NCI-H748 (cell line): ENCODE measurements around the gene POLR2M.

Experiments used
- DNase-seq: peaks from one replicate; lab custom pipeline; 2025; ENCODE audit not compliant: unreplicated experiment; lab: John Stamatoyannopoulos, UW

Gene POLR2M

DNA sequence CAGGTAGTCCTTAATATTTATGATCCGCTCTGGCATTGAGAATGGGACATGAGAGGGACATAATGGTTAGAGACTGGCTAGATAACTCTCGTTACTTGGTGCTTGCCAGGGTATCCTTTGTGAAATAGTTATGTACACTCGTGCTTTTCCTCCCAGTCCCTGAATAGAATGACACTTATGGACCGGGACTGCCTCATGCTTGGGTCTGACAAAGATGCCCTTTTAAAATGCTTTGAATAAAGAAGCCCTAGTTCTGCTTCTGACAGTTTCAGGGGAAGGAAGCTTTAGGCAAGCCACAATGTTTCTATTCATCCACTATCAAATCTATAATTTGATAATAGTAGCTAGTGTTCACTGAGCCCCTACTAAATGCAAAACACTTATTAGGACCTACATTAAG, 29.4 kb downstream of the POLR2M start:
- no peak for DNase-seq

DNA sequence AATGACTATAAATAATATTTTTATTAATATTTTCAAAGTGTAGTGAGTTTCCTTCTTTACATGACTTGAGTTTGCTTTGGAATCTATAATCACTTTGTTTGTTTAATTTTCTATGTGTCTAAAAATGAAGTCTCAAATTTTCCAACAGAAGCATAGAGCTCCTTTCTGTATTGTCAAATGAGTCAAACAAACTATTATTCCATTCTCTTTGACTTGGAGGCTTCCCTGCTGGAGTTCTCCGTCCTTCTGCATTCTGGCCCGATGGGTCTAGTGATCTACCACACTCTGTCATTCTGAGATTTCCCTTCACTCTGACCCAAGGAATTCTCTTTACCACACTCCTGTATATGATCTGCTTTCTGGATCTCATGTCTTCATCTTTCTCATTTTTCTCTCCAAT, 30.1 kb downstream of the POLR2M start:
- DNase-seq = no peak

DNA sequence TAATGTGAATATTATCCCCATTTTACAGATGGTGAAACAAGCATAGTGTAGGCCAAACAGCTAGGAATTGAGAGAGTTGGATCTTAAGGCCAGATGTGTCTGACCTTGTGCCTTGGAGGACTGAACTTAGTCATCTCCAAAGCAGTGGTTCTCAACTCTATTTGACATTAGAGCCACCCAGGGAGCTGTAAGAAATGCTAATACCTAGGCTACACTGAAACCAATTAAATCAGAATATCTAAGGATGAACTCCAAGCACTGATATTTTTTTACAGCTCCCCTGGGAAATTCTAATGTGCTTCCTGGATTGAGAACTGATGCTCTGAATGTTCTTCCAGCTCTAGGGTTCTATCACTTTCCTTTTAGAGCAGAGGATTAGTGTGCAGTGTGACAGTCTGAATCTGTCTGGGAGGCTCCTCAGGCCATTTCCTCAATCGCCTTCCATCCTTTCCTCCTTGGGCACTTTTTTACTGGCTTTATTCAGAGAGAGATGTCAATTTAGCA, 32.3 kb downstream of the POLR2M start:
- DNase-seq = no peak

DNA sequence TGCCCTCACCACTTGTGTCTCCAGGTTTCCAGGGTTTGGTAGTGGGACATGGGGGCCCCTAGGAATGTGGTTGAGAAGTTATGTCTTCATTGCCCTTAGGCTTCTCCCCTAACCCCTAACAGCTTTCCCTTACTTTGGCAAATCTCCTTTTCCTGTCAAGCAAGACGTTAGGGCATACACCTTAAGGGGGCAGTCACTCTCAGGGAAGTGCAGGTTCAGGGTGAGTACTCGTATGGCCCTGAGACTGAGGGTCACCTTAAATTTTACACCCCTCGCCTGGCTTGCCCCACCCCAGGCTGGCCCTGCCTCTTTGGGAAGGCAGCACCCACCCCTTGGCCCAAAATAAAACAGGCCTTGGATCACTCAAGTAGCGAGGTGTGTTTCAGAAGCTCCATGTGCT, 33.5 kb downstream of the POLR2M start:
- DNase-seq = no peak

DNA sequence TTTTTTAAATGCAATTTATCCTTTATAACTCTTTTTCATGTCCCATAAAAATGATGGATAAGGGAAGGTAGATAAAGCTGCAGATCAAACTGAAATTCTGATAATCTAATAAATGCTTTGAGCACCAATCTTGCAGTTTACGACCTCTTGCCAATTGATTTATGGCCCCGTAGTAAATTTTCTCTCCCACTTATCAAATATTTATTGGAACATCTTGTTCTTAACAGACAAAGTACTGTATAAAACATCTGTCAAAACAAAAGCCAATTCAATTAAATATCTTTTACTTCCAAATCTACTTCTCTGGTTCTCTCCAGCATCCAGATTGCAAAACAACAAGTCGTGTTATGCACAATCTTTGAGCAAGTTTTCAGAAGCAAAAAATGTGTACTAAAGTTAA, 34.6 kb downstream of the POLR2M start:
- DNase-seq = no peak

DNA sequence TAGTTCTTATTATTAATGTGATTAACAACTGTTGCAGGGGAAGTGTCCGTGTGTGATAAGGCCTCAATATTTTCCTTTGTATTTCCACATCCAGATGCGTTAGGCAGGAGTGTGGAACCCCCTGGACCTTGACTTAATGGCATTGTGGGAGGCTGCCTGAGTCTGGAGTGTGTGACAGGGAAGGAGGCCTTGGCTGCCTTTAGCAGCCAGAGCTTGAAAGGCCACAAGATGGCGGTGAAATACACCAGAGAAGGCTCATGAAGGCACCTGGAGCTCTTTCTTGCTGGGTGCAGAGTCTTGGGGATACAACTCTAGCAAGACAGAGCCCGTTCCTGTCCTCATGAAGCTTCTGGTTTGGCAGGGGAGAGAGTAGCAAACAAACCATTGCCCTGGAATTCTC, 36.9 kb downstream of the POLR2M start:
- DNase-seq = no peak

DNA sequence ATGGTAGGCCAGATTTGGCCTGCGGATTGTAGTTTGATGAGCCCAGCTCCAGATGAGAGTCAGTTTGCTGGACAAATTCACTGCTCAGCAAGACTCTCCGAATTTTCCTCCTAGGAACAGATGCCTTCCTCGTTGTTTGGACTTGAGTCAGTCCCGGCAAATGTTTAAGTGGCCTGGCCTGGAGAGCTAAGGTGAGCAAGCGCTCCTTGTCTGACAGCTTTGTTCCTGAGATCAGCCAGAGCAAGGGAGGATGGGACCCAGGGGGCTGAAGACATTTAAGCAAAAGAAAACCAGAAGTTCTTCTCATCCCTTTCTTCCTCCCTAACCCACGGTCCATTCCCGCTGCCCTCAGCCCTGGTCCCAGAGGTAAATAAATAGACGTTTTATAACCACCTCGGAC, 40.3 kb downstream of the POLR2M start:
- DNase-seq = no peak

DNA sequence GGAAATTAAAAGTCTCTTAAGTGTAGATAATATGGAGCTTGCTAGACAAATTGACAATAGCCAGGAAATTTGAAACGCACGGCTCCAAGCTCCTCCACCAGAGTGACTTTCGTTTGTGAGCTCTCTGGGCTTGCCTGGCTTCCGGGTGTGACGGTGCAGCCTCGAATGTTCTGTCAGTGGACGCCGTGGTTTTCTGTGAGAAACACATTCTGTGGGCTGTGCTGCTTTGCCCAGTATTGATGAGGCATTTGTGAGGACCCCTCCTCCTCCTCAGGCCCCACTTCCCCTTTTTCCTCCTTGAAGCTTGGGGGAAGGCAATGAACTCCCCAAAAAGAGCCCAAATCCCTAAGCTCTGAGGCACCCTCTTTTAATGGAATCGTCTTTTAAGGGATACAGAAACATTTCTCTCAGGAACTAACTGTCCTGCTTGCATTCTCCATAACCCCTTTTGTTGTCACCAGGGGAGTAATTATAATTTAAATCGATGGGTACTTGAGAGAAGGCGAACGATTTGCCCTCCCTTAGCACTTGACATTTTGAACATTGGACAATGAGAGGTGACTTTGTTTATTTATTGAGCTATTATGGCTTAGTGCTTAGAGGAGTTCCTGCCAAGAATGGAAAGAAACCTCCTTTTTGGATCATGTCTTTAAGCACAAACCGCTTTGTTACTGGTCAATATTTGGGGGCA, 40.8 kb downstream of the POLR2M start:
- DNase-seq = peak; percentile 69

DNA sequence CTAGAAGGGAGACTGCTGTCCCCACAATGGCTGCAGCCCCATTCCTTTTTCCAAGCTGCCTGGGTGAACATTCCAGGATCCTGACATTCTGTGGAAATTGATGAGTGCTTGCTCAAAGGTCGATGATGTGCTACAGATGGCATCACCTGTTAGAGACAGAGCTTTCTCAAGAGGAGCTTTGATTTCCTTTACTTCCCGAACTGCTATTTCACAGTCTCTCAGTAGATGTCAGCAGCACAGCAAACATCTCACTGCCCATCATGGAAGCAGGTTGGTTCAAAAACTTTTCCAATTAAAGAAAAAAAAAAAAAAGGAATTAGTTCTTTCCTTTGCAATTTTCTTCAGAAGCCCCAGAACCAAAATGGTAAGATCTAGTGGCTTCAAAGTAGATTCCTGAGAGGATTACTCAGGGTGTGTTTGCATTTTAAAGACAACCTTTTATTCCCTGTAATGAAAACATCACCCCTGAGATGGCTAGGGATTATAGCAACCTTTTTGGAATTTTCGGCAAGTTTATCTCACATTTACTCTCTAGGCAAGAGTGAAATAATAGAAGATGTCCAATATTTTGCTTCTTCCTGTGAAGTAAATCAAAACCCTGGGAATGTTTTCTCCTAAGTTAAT, 44.8 kb downstream of the POLR2M start:
- DNase-seq = peak; percentile 3

DNA sequence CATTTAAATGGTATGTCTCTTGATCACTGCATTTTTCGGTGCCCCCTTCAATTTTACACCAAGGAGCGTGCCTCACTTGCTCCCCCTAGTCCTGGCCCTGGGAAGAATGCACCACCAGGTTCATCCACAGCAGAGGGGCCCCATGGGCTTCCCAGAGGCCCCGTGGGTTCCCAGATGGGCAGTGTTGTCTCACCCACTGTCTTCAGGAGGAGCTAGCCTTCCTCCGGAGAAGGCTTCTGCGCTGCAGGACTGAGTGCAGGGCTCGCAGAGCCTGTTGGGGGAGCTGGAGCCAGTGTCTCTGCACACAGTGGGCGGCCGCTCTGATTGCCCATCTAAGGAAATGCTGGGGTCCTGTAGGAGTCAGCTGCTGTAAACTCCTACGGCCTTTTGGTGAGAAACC, 45.9 kb downstream of the POLR2M start:
- DNase-seq = no peak

DNA sequence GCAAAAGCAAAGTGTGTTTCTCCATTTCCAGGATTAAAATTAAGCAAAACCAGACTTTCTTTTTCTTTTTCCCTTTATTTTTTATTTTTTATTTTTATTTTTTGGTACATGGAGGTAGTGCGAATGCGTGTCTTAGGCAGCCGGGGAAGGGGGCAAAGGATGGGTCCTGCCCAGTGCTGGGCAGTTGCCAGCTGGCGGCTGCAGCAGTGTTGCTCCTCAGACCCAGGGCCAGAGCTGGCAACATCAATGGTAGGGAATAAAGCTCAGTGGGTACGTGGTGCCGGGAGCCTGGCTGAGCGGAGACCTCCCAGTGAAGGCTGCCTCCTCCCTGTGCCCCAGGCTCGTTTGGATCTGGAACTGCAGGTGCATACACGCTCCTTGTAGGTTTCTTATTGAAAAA, 46.3 kb downstream of the POLR2M start:
- no peak for DNase-seq

DNA sequence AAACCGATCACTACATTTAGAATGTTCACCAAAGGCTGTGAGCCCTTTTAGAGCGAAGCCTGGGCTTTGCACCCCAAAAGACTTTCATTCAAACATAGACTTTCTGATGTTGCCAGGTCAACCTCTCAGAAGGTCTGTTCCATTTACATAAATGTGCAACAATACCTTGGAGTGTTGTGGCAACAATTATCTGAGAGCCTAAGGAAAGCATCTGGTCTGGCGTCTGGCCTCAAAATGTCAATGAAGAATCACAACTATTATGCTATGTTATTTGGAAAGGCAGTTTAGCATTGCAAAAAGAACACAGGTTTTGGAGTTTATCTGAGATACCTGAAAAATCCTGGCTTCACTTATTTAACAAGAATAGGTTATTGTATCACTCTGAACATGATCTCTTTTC, 50.0 kb downstream of the POLR2M start:
- no peak for DNase-seq

DNA sequence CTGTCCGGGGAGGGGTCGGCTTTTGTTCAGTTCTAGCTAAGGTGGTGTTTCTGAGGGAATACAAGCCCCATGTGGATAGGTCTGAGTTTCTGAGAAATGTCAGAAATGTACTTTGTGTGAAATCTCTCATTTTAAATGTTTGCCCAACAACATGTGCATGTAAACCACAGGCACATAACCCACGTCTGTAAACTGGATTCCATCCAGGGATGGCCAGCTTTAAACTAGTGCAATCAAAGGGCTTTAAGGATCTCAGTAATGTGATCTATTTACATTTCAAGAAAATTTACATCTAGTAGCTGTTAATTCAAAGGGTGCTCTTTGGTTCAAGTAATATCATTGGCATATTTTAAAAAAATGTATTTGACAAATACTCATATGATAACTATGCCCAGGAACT, 52.0 kb downstream of the POLR2M start:
- DNase-seq = no peak

DNA sequence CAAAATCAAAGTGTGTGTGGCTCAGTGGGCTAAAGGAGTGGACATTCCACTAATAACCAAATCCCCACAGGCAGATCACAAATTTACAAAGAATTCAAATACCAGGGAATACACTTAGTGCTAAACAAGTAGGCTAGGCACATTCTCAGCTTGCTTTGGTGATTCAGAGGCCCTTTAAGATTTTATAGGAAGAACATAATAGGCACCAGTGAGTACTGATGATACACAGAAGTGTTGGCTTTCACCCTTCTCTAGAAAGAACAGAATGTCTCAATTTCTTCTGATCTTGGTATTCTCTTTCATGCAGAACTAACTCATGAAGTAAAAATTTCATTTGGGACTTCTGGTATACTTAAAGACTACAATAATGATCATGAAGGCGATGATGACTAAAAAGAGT, 55.0 kb downstream of the POLR2M start:
- DNase-seq = no peak

DNA sequence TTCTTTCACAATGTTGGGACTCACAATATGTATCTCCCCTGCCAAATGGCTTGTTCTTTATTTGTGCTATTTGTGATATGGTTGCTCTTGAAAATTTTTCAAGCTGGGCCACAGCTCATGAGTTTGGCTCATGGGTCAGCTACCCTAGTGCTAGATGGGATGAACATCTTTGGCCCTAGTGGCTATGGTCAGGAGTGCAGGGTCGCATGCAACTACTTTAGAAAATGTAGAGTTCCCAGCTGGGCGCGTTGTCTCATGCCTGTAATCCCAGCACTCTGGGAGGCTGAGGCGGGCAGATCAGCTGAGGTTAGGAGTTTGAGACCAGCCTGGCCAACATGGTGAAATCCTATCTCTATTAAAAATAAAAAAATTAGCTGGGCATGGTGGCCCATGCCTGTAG, 55.8 kb downstream of the POLR2M start:
- DNase-seq = no peak

DNA sequence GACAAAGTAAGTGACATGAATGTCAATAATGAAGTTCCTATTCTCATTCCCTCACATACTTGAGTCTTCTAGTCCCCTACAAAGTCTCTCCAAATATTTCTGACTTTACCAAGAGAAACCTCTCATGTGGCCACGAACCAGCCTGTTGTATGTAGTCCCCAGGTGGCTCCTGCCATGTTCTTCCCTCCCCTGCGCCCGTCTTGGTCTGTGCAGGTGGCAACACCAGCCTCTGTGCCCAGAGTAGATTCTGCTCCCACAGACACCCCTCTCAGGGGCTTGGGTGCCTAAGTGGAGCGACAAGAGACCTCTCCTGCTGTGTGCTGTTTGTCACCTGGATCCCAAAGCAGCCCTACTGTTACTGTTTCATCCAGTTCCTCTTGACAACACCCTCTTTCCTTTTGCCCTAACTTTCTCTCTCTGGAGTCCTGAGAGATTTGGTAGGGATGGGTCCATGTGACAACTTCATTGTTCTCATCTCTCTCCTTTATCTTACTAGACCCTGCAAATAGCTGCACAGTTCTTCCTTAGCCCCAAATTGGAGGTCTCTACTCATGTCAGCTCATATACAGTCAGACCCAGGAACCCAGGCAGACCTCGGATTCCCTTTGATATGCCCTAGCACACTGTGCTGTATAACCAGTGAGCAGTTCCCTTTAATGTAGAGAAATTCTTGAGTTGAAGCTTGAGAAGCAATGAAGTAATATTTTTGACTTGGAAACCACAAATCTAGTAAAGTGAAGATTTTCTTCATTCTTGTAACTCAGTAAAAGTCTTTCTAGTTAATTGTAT, 56.9 kb downstream of the POLR2M start:
- no peak for DNase-seq
